Measurements from ENCODE around the gene LRRC8C. TPM values are rescaled to one million over a fixed set of nuclear protein-coding genes. Genes with fewer than 3 reads are reported as not detected.

The LRRC8C gene
- total RNA-seq (10 to 100 TPM; 11.4 to 11.6 TPM), polyA plus RNA-seq (ENCODE audit: insufficient read length in 6 of 6) (1 to 10 TPM; 8.3 to 9.7 (median 9.0) TPM)
- long read RNA-seq, donor 1, full-length matches to known transcripts = 15 of 15 reads
- long read RNA-seq, donor 1, partial matches to known transcripts = 0 of 15 reads
- long read RNA-seq, donor 1, other reads (novel, unspliced or antisense) = 0 of 15 reads
- long read RNA-seq, donor 2, full-length matches to known transcripts = 9 of 9 reads
- long read RNA-seq, donor 2, partial matches to known transcripts = 0 of 9 reads
- long read RNA-seq, donor 2, other reads (novel, unspliced or antisense) = 0 of 9 reads
- long read RNA-seq, donor 3, full-length matches to known transcripts = 5 of 5 reads
- long read RNA-seq, donor 3, partial matches to known transcripts = 0 of 5 reads
- long read RNA-seq, donor 3, other reads (novel, unspliced or antisense) = 0 of 5 reads
- long read RNA-seq, donor 4, partial matches to known transcripts = 1 of 1 reads
- long read RNA-seq, donor 4, other reads (novel, unspliced or antisense) = 0 of 1 reads
- long read RNA-seq, donor 5, full-length matches to known transcripts = 8 of 8 reads
- long read RNA-seq, donor 5, partial matches to known transcripts = 0 of 8 reads
- long read RNA-seq, donor 5, other reads (novel, unspliced or antisense) = 0 of 8 reads
- long read RNA-seq, donor 6, full-length matches to known transcripts = 4 of 4 reads
- long read RNA-seq, donor 6, partial matches to known transcripts = 0 of 4 reads
- long read RNA-seq, donor 6, other reads (novel, unspliced or antisense) = 0 of 4 reads
- long read RNA-seq, donor 7 = 0 reads
- long read RNA-seq, donor 8, full-length matches to known transcripts = 6 of 6 reads
- long read RNA-seq, donor 8, partial matches to known transcripts = 0 of 6 reads
- long read RNA-seq, donor 8, other reads (novel, unspliced or antisense) = 0 of 6 reads
- long read RNA-seq, donor 9 = 0 reads
- long read RNA-seq, donor 10, partial matches to known transcripts = 0 of 1 reads
- long read RNA-seq, donor 10, other reads (novel, unspliced or antisense) = 1 of 1 reads
- long read RNA-seq, donor 11, full-length matches to known transcripts = 9 of 9 reads
- long read RNA-seq, donor 11, partial matches to known transcripts = 0 of 9 reads
- long read RNA-seq, donor 11, other reads (novel, unspliced or antisense) = 0 of 9 reads
- long read RNA-seq, donor 12, full-length matches to known transcripts = 3 of 3 reads
- long read RNA-seq, donor 12, partial matches to known transcripts = 0 of 3 reads
- long read RNA-seq, donor 12, other reads (novel, unspliced or antisense) = 0 of 3 reads

DNA sequence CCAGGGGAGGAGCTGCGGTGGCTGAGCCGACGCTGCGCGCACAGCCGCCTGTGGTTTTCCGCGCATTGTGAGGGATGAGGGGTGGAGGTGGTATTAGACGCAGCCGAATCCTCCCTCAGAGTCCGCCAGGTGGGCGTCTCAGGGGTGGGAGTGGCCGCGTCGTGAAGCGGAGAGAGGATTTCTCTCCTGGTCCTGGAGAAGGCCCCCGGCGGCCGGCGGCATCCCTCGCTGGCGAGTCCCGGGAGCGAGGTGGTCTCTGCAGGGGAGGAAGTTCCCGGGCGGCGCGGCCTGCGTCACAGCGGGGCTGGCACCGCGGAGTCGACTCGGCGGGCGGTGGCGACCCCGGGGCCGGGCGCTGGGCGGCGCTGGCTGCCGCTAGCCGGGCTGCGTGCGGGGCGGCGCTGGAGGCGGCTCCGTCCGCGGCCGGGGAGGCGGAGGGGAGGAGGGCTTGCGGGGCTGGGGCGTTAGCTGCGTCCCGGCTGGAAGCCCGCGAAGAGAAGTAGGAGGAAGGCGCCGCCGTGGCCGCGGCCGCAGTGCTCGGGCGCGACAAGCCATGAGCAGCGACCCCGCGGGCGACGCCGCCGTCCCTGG lies at the start of gene LRRC8C:
TSS of gene LRRC8C (plus strand) at position 464 of the 591 bp plus-strand sequence. CDS start 53,354 bp downstream, outside the sequence.
- Histone ChIP-seq H3K4me3 (peak within 1 kb of the TSS; percentile 90 to 96), H3K4me1 (peaks cover 5 to 52% of the 10 kb centered on the region in 2 donors), H3K9me3 (no peaks in the 10 kb centered on the region), H3K36me3 (no peaks in the 10 kb centered on the region), H3K27ac (peak within 1 kb of the TSS; percentile 87 to 91), H3K27me3 (no peaks in the 10 kb centered on the region)
- intact Hi-C loops (cut with DNase I) = loop anchor here in 1 of 2 donors (5.0 kb wide), 2 partner anchors 130 to 355 kb away; no protein-coding TSS in a partner anchor
- DNase-seq (peak; percentile 76 to 98 (median 86)), ATAC-seq (peak; percentile 96)
- TF ChIP-seq, protein P1, sequence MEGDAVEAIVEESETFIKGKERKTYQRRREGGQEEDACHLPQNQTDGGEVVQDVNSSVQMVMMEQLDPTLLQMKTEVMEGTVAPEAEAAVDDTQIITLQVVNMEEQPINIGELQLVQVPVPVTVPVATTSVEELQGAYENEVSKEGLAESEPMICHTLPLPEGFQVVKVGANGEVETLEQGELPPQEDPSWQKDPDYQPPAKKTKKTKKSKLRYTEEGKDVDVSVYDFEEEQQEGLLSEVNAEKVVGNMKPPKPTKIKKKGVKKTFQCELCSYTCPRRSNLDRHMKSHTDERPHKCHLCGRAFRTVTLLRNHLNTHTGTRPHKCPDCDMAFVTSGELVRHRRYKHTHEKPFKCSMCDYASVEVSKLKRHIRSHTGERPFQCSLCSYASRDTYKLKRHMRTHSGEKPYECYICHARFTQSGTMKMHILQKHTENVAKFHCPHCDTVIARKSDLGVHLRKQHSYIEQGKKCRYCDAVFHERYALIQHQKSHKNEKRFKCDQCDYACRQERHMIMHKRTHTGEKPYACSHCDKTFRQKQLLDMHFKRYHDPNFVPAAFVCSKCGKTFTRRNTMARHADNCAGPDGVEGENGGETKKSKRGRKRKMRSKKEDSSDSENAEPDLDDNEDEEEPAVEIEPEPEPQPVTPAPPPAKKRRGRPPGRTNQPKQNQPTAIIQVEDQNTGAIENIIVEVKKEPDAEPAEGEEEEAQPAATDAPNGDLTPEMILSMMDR (IDR thresholded peaks at IDR 0.05) = peak; percentile 40 to 56

DNA sequence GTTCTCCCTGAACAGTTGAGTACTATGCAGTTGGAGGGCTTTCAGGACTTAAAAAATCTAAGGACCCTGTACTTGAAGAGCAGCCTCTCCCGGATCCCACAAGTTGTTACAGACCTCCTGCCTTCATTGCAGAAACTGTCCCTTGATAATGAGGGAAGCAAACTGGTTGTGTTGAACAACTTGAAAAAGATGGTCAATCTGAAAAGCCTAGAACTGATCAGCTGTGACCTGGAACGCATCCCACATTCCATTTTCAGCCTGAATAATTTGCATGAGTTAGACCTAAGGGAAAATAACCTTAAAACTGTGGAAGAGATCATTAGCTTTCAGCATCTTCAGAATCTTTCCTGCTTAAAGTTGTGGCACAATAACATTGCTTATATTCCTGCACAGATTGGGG lies 48.7 kb upstream of the LRRC8C start:
- no peak for DNase-seq
- Histone ChIP-seq H3K4me3 (no peak overlapping the region), H3K27me3 (no peaks in the 10 kb centered on the region), H3K4me1 (no peaks in the 10 kb centered on the region), H3K9me3 (no peaks in the 10 kb centered on the region), H3K36me3 (peaks cover 0 to 24% of the 10 kb centered on the region in 2 donors), H3K27ac (no peak overlapping the region)
- TF ChIP-seq, protein P1 (IDR thresholded peaks at IDR 0.05) = no peak
- ATAC-seq = no peak
- intact Hi-C loops (cut with DNase I) = no loop called here

DNA sequence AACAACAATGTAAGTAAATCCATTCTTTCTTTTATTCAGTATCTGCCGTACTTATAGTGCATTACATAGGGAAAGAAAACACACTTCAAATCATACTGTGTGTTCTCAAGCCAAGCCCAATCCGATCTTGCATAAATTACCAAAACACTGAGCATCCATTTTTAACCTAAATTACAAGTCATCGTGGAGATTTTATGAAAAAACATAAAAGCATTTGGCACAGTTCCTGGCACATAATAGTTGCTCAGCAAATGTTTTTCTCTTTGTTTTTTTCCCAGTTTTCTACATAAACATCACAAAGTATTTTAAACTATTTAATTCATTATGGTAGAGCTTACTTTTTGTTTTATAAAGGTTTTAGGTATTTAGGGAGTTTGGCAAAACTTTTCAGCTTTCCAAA lies 48.1 kb upstream of the LRRC8C start:
- DNase-seq (no peak), ATAC-seq (no peak)
- TF ChIP-seq, protein P1 (IDR thresholded peaks at IDR 0.05) = no peak
- intact Hi-C loops (cut with DNase I) = no loop called here
- Histone ChIP-seq H3K36me3 (peaks cover 0 to 24% of the 10 kb centered on the region in 2 donors), H3K27me3 (no peaks in the 10 kb centered on the region), H3K27ac (no peak overlapping the region), H3K9me3 (no peaks in the 10 kb centered on the region), H3K4me1 (no peaks in the 10 kb centered on the region), H3K4me3 (no peak overlapping the region)

DNA sequence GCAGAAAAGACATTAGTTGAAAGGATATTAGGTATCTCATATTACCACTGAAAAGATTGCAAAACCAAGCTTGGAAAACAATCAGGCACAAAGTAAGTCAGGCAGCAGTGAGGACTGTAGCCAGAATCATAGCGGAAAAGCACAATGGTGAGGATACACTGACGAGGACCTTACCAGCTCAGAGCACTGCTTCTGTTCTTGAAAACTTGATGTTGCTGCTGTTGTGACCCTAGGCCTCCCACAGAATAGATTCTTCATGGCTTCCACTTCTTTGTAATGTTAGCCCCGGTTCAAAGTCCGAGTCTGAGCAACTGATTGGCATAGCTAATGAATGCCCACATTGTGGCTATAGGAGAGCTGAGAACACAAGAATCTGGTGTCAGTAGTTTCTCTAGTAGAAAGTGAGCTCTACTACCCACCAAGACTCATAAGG lies 45.2 kb upstream of the LRRC8C start:
- TF ChIP-seq, protein P1 (IDR thresholded peaks at IDR 0.05) = no peak
- H3K36me3 ChIP-seq = peaks cover 0 to 13% of the 10 kb centered on the region in 2 donors
- H3K27ac ChIP-seq = no peak overlapping the region
- no peaks in the 10 kb centered on the region for H3K27me3 ChIP-seq
- H3K4me1 ChIP-seq = peaks cover 0 to 10% of the 10 kb centered on the region in 2 donors
- DNase-seq (no peak), ATAC-seq (no peak)
- no peak overlapping the region for H3K4me3 ChIP-seq
- intact Hi-C loops (cut with DNase I) = no loop called here
- H3K9me3 ChIP-seq = no peaks in the 10 kb centered on the region
